PC-3 (cell line): Measurements from ENCODE around the gene IL1R2.

Experiments
- CTCF ChIP-seq: fragments of 300-600 bp; sonication (generic); conservative IDR thresholded peaks from 2 replicates; pipeline ENCODE4 v1.5.1; 2017; ENCODE audit warnings: antibody characterized with exemption, low read depth, mild to moderate bottlenecking, low read length
- EZH2 ChIP-seq: fragments of 300-600 bp; sonication (generic); IDR thresholded peaks from one replicate; pipeline ENCODE4 v1.6.1; 2017; ENCODE audit warnings: antibody characterized with exemption, mild to moderate bottlenecking, low read length; ENCODE audit not compliant: unreplicated experiment

- TF ChIP-seq EZH2 (no peak), CTCF (no peak)
Observed at GRCh38 chr2:101998556-101998895, 6.8 kb downstream of the IL1R2 start.
